Gastroesophageal sphincter (tissue), 3 donors: ENCODE data around the gene KRT72.

Source experiments
- EP300 ChIP-seq: sonication (generic); formaldehyde crosslinking; IDR thresholded peaks from one replicate; pipeline ENCODE4 v1.6.1; 2017; ENCODE audit warnings: antibody characterized with exemption, mild to moderate bottlenecking
- POLR2A ChIP-seq, 2 donors: fragments of 450-650 bp; IDR thresholded peaks; one replicate each; pipeline ENCODE4 v1.6.1; 2017; ENCODE audit warnings: antibody characterized with exemption in 2 of 2, mild to moderate bottlenecking in 2 of 2, moderate library complexity in 1 of 2
- POLR2AphosphoS5 ChIP-seq: sonication (generic); formaldehyde crosslinking; IDR thresholded peaks from one replicate; pipeline ENCODE4 v1.6.1; 2017; ENCODE audit warnings: antibody characterized with exemption
- TF ChIP-seq, protein P1 (sequence below), 4 experiments: fragments of 200-600 bp in 2 of 4; fragments of 450-650 bp in 2 of 4; sonication (generic) in 1 of 4; IDR thresholded peaks; one replicate each; pipeline ENCODE4 v1.5.1; 2017 to 2019; ENCODE audit warnings: antibody characterized with exemption in 4 of 4, mild to moderate bottlenecking in 2 of 4, moderate library complexity in 2 of 4

DNA sequence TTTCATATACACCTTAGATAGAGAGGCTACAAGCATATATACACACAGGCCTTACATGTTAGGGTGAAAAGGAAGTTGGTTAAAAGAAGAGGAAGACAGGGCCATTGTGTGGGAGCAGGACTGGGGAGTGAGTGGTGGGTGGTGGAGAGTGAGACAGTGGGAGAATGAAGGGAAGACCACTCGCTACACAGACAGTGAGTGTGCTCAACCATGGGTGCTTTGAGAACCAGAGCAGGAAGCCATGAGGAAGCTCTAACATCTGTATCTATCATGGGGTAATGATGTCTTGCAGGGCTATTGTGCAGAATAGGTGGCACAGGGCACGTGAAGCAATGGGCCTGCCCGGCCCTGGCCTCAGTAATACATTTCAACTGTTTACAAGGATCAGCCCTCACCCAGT lies 16.2 kb downstream of the KRT72 start:
- TF ChIP-seq, protein P1, sequence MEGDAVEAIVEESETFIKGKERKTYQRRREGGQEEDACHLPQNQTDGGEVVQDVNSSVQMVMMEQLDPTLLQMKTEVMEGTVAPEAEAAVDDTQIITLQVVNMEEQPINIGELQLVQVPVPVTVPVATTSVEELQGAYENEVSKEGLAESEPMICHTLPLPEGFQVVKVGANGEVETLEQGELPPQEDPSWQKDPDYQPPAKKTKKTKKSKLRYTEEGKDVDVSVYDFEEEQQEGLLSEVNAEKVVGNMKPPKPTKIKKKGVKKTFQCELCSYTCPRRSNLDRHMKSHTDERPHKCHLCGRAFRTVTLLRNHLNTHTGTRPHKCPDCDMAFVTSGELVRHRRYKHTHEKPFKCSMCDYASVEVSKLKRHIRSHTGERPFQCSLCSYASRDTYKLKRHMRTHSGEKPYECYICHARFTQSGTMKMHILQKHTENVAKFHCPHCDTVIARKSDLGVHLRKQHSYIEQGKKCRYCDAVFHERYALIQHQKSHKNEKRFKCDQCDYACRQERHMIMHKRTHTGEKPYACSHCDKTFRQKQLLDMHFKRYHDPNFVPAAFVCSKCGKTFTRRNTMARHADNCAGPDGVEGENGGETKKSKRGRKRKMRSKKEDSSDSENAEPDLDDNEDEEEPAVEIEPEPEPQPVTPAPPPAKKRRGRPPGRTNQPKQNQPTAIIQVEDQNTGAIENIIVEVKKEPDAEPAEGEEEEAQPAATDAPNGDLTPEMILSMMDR (IDR thresholded peaks at IDR 0.05) = no peak
- TF ChIP-seq POLR2AphosphoS5 = no peak
- TF ChIP-seq EP300 = no peak
- TF ChIP-seq POLR2A (IDR thresholded peaks at IDR 0.05) = no peak
